ENCODE results near the gene YIPF6. TPM values are rescaled to one million over a fixed set of nuclear protein-coding genes. Genes with fewer than 3 reads are reported as not detected.
"Not testable (repeated sequence)": the region's sequence is repeated elsewhere in the genome, so short reads cannot be mapped to it uniquely, and the experiment has no call there.

YIPF6 gene
- total RNA-seq, 1 experiment from 2014 or later = 68.6 TPM

DNA sequence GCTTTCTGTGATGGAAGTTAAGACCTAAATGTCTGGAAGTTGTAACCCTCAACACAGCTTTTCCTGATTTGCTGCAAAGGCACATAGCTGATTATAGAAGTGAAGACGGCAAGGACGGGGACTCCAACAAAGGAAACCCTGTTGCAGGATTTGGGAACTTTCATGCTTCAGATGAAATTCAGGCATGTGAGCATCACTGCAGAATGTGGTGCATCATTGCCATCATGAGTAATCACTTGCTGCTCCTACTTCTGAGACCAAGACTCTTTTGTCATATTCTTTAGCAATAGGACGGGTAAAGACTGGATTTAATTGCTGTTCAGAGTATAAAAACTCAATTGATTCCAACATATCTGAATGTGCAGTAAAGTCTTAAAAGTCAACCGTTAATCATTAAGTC, 35.8 kb downstream of the YIPF6 start:
- CTCF ChIA-PET = no interaction called here
- peaks cover 9% of the 10 kb centered on the region for H3K36me3 Mint-ChIP-seq (ENCODE audit: insufficient read depth, unreplicated experiment)
- no peak overlapping the region for H3K4me3 Mint-ChIP-seq (ENCODE audit: low read depth, unreplicated experiment)
- DNase-seq = no peak
- H3K27me3 Mint-ChIP-seq (ENCODE audit: unreplicated experiment) = no peaks in the 10 kb centered on the region
- intact Hi-C loops (cut with micrococcal nuclease; ENCODE audit: unreplicated experiment) = no loop called here
- BruUV-seq (replicated peaks) = no TSS peak
- no peak overlapping the region for H3K27ac Mint-ChIP-seq (ENCODE audit: unreplicated experiment)
- TF ChIP-seq, protein P1, sequence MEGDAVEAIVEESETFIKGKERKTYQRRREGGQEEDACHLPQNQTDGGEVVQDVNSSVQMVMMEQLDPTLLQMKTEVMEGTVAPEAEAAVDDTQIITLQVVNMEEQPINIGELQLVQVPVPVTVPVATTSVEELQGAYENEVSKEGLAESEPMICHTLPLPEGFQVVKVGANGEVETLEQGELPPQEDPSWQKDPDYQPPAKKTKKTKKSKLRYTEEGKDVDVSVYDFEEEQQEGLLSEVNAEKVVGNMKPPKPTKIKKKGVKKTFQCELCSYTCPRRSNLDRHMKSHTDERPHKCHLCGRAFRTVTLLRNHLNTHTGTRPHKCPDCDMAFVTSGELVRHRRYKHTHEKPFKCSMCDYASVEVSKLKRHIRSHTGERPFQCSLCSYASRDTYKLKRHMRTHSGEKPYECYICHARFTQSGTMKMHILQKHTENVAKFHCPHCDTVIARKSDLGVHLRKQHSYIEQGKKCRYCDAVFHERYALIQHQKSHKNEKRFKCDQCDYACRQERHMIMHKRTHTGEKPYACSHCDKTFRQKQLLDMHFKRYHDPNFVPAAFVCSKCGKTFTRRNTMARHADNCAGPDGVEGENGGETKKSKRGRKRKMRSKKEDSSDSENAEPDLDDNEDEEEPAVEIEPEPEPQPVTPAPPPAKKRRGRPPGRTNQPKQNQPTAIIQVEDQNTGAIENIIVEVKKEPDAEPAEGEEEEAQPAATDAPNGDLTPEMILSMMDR (IDR thresholded peaks at IDR 0.05; ENCODE audit: unreplicated experiment) = no peak
- no peaks in the 10 kb centered on the region for H3K4me1 Mint-ChIP-seq (ENCODE audit: low read depth, unreplicated experiment)
- no peaks in the 10 kb centered on the region for H3K9me3 Mint-ChIP-seq (ENCODE audit: low read depth, unreplicated experiment)

DNA sequence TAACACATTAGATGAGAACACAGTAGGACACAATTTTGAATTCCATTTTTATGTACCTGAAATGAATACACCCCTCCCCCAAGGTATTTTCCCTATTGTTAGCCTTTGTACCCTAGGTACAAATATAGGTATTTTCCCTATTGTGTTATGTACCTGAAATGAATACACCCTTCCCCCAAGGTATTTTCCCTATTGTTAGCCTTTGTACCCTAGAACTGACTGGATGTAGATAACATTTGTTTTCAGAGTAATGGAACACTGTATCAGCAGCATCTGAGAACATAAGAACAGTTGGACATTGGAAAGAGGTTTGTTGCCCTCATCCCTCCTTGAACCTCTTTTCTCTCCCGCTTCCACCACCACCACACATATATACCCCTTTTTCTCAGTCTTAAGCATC, 37.6 kb downstream of the YIPF6 start:
- DNase-seq = no peak
- no peak overlapping the region for H3K27ac Mint-ChIP-seq (ENCODE audit: unreplicated experiment)
- TF ChIP-seq, protein P1 (IDR thresholded peaks at IDR 0.05; ENCODE audit: unreplicated experiment) = no peak
- H3K27me3 Mint-ChIP-seq (ENCODE audit: unreplicated experiment) = no peaks in the 10 kb centered on the region
- no TSS peak for BruUV-seq (replicated peaks)
- no peak overlapping the region for H3K4me3 Mint-ChIP-seq (ENCODE audit: low read depth, unreplicated experiment)
- H3K36me3 Mint-ChIP-seq (ENCODE audit: insufficient read depth, unreplicated experiment) = peaks cover 9% of the 10 kb centered on the region
- CTCF ChIA-PET = no interaction called here
- H3K4me1 Mint-ChIP-seq (ENCODE audit: low read depth, unreplicated experiment) = no peaks in the 10 kb centered on the region
- intact Hi-C loops (cut with micrococcal nuclease; ENCODE audit: unreplicated experiment) = no loop called here
- peaks cover 4% of the 10 kb centered on the region for H3K9me3 Mint-ChIP-seq (ENCODE audit: low read depth, unreplicated experiment)

DNA sequence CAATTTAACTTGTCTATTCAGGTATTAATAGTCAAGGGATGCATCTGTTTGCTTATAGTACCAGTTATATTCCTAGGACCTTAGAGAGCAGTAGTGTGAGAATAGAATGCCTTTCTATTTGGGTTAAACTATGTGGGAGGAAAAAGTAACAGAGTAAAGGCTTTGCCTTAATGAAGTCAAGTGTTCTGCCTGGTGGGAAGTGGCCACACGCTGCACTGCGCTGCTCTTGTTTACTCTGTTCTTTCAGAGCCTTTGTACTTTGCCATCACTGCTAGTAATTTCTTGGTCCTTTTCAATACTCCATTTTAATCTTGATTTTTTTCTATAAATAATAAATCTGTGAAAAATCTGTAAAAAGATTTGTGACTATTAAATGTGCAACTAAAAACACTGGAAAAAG, 38.0 kb downstream of the YIPF6 start:
- H3K27ac Mint-ChIP-seq (ENCODE audit: unreplicated experiment) = no peak overlapping the region
- H3K27me3 Mint-ChIP-seq (ENCODE audit: unreplicated experiment) = no peaks in the 10 kb centered on the region
- H3K4me1 Mint-ChIP-seq (ENCODE audit: low read depth, unreplicated experiment) = no peaks in the 10 kb centered on the region
- DNase-seq = no peak
- CTCF ChIA-PET = no interaction called here
- H3K9me3 Mint-ChIP-seq (ENCODE audit: low read depth, unreplicated experiment) = peaks cover 7% of the 10 kb centered on the region
- intact Hi-C loops (cut with micrococcal nuclease; ENCODE audit: unreplicated experiment) = no loop called here
- H3K4me3 Mint-ChIP-seq (ENCODE audit: low read depth, unreplicated experiment) = no peak overlapping the region
- BruUV-seq (replicated peaks) = no TSS peak
- TF ChIP-seq, protein P1 (IDR thresholded peaks at IDR 0.05; ENCODE audit: unreplicated experiment) = no peak
- peaks cover 9% of the 10 kb centered on the region for H3K36me3 Mint-ChIP-seq (ENCODE audit: insufficient read depth, unreplicated experiment)

DNA sequence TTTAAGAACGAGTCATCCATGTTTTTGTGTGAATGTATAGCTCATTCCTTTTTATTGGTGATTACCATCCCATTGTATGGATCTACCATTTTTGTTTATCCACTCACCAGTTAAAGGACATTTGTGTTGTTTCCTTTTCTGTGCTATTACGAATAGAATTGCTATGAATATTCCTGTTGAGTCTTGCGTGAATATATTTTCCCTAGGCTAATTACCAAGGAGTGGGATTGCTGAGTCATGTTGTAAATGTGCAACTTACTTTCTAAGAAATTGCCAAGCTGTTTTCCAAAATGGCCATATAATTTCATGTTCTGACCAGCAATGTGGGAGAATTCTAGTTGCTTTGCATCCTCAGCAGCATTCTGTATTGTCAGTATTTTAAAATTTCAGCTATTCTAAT, 51.3 kb downstream of the YIPF6 start:
- CTCF ChIA-PET = no interaction called here
- BruUV-seq (replicated peaks) = no TSS peak
- H3K4me1 Mint-ChIP-seq (ENCODE audit: low read depth, unreplicated experiment) = no peaks in the 10 kb centered on the region
- H3K4me3 Mint-ChIP-seq (ENCODE audit: low read depth, unreplicated experiment) = no peak overlapping the region
- no peaks in the 10 kb centered on the region for H3K36me3 Mint-ChIP-seq (ENCODE audit: insufficient read depth, unreplicated experiment)
- TF ChIP-seq, protein P1 (IDR thresholded peaks at IDR 0.05; ENCODE audit: unreplicated experiment) = no peak
- no peak overlapping the region for H3K27ac Mint-ChIP-seq (ENCODE audit: unreplicated experiment)
- no peaks in the 10 kb centered on the region for H3K27me3 Mint-ChIP-seq (ENCODE audit: unreplicated experiment)
- DNase-seq = no peak
- H3K9me3 Mint-ChIP-seq (ENCODE audit: low read depth, unreplicated experiment) = no peaks in the 10 kb centered on the region
- intact Hi-C loops (cut with micrococcal nuclease; ENCODE audit: unreplicated experiment) = no loop called here

DNA sequence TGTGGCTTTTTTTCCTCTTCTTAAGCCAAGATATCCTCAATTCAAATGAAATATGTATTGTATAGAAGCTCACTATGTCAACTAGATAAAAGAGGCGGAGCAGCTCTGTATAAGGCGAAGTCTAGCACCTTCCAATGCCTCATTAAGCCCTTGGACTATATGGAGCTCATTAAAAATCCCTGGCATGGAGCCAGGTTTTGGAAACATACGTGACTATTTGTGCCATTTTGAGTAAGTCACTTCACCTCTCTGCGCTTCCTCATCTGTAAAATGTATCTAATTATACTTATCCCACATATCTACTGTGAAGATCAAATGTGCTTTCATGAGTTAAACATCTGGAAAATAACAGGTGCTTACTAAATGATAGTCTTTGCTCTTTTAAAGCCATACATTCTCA, 57.2 kb downstream of the YIPF6 start:
- Mint-ChIP-seq H3K9me3 (ENCODE audit: low read depth, unreplicated experiment) (no peaks in the 10 kb centered on the region), H3K27me3 (ENCODE audit: unreplicated experiment) (no peaks in the 10 kb centered on the region), H3K36me3 (ENCODE audit: insufficient read depth, unreplicated experiment) (no peaks in the 10 kb centered on the region), H3K4me1 (ENCODE audit: low read depth, unreplicated experiment) (no peaks in the 10 kb centered on the region), H3K4me3 (ENCODE audit: low read depth, unreplicated experiment) (no peak overlapping the region), H3K27ac (ENCODE audit: unreplicated experiment) (no peak overlapping the region)
- intact Hi-C loops (cut with micrococcal nuclease; ENCODE audit: unreplicated experiment) = no loop called here
- no peak for DNase-seq
- TF ChIP-seq, protein P1 (IDR thresholded peaks at IDR 0.05; ENCODE audit: unreplicated experiment) = no peak
- no TSS peak for BruUV-seq (replicated peaks)
- CTCF ChIA-PET = no interaction called here

DNA sequence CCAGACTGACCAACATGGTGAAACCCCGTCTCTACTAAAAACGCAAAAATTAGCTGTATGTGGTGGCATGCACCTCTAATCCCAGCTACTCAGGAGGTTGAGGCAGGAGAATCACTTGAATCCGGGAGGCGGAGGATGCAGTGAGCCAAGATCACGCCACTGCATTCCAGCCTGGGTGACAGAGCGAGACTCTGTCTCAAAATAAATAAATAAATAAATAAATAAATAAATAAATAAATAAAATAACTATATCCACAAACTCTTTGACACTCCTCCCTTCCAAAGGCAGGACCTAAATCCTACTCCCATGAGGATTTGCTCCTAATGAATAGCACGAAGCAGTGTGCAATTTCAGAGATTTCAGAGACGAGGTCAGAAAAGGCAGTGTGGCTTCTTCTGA, 58.3 kb downstream of the YIPF6 start:
- H3K36me3 Mint-ChIP-seq (ENCODE audit: insufficient read depth, unreplicated experiment); H3K4me3 Mint-ChIP-seq (ENCODE audit: low read depth, unreplicated experiment); BruUV-seq (replicated peaks); H3K27ac Mint-ChIP-seq (ENCODE audit: unreplicated experiment); DNase-seq; H3K4me1 Mint-ChIP-seq (ENCODE audit: low read depth, unreplicated experiment); H3K27me3 Mint-ChIP-seq (ENCODE audit: unreplicated experiment); intact Hi-C loops (cut with micrococcal nuclease; ENCODE audit: unreplicated experiment); CTCF ChIA-PET; H3K9me3 Mint-ChIP-seq (ENCODE audit: low read depth, unreplicated experiment): not testable (repeated sequence)

DNA sequence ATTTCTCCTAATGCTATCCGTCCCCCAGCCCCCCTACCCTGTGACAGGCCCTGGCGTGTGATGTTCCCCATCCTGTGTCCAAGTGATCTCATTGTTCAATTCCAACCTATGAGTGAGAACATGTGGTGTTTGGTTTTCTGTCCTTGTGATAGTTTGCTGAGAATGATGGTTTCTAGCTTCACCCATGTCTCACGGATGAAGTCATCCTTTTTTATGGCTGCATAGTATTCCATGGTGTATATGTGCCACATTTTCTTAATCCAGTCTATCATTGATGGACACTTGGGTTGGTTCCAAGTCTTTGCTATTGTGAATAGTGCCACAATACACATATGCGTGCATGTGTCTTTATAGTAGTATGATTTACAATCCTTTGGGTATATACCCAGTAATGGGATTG, 61.1 kb downstream of the YIPF6 start:
- peaks cover 34% of the 10 kb centered on the region for H3K27me3 Mint-ChIP-seq (ENCODE audit: unreplicated experiment)
- H3K9me3 Mint-ChIP-seq (ENCODE audit: low read depth, unreplicated experiment); DNase-seq; intact Hi-C loops (cut with micrococcal nuclease; ENCODE audit: unreplicated experiment); H3K36me3 Mint-ChIP-seq (ENCODE audit: insufficient read depth, unreplicated experiment); H3K27ac Mint-ChIP-seq (ENCODE audit: unreplicated experiment); BruUV-seq (replicated peaks); CTCF ChIA-PET; H3K4me3 Mint-ChIP-seq (ENCODE audit: low read depth, unreplicated experiment); H3K4me1 Mint-ChIP-seq (ENCODE audit: low read depth, unreplicated experiment): not testable (repeated sequence)
